ENCODE measurements around the gene PDE6H.

Gene PDE6H

DNA sequence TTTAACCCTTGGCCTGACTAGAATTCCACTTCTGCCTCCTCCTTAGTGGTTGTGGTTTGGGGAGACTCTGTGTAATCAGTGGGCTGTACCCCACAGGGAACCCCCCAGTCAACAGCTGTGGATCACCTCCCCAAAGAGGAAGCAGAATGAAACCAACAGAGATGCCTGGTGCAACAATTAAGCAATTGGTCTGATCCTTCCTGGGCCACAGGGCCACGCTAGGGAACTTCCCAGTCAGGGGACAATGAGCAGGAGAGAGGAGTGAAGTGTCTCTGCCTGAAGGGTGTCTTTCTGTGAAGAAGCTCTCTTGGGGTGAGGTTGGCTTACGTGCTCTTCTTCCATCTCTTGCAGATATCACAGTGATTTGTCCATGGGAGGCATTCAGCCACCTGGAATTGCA is 8.2 kb downstream of the PDE6H start:
- no peak for DNase-seq (ENCODE audit: low read depth)
- no peak overlapping the region for H3K4me3 ChIP-seq (ENCODE audit: low read depth, low read length)
- TF ChIP-seq, protein P1, sequence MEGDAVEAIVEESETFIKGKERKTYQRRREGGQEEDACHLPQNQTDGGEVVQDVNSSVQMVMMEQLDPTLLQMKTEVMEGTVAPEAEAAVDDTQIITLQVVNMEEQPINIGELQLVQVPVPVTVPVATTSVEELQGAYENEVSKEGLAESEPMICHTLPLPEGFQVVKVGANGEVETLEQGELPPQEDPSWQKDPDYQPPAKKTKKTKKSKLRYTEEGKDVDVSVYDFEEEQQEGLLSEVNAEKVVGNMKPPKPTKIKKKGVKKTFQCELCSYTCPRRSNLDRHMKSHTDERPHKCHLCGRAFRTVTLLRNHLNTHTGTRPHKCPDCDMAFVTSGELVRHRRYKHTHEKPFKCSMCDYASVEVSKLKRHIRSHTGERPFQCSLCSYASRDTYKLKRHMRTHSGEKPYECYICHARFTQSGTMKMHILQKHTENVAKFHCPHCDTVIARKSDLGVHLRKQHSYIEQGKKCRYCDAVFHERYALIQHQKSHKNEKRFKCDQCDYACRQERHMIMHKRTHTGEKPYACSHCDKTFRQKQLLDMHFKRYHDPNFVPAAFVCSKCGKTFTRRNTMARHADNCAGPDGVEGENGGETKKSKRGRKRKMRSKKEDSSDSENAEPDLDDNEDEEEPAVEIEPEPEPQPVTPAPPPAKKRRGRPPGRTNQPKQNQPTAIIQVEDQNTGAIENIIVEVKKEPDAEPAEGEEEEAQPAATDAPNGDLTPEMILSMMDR (conservative IDR thresholded peaks at IDR 0.05; ENCODE audit: low read depth, low read length) = no peak

DNA sequence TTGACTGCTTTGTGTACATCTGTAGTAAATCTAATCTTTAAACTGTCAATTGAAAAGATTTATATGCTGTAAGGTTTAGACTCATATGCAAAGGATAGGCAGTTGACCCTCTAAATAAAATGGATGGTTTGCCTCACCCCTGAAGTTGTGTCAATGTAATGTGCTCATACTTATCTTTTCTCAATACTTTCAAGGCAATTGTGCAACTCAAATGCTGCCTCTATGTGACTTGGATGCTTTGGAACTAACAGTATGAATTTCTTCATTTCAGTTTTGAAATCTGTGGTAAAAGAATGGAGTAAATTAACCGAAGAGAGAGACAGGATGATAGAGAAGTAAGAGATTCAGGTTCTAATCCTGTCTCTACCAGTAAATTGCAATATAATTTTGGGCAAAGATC is 9.7 kb downstream of the PDE6H start:
- TF ChIP-seq, protein P1 (conservative IDR thresholded peaks at IDR 0.05; ENCODE audit: low read depth, low read length) = no peak
- no peak overlapping the region for H3K4me3 ChIP-seq (ENCODE audit: low read depth, low read length)
- DNase-seq (ENCODE audit: low read depth) = peak; percentile 45

DNA sequence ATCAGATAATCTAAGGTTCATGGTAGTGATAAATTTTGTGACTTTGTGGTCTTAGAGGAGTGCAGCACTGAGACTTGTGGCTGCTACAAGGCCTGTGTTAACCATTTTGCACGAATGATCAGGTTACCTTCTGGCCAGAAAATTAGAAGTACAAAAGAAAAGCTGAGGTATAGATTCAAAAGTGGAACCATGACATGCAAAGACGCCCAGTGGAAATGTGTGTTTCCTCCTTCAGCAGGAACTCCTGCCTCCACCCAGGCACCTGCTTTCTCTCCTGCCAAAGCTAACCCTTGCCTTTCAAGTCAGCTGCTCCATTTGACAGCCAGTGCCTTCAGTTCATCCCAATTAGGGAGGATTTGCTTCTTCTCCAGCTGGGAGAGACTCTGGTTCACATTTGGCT is 10.1 kb downstream of the PDE6H start:
- no peak for DNase-seq (ENCODE audit: low read depth)

DNA sequence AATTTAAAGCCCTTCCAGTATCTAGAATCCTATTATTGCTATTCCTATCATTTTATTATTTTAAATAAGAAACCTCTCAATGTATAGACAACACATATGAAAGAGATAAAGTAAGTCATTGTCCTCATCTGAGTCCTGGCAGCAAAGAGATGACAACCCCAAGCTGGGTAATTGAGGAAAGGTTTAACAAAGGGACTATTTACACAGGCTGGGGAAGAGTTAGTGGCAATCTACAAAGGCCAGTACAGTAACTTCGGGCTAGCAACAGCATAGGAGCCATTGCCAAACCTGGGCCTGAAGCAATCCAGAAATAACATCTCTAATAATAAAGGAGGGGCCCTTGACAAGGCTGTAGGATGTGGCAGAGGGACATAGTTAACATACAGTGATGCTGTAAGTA is 11.2 kb downstream of the PDE6H start:
- H3K4me3 ChIP-seq (ENCODE audit: low read depth, low read length) = no peak overlapping the region
- no peak for DNase-seq (ENCODE audit: low read depth)
- TF ChIP-seq, protein P1 (conservative IDR thresholded peaks at IDR 0.05; ENCODE audit: low read depth, low read length) = no peak

More for the DNA sequence above, 10.1 kb downstream of the PDE6H start:
- no peak overlapping the region for H3K4me3 ChIP-seq (ENCODE audit: low read depth, low read length)
- TF ChIP-seq, protein P1 (conservative IDR thresholded peaks at IDR 0.05; ENCODE audit: low read depth, low read length) = no peak

DNA sequence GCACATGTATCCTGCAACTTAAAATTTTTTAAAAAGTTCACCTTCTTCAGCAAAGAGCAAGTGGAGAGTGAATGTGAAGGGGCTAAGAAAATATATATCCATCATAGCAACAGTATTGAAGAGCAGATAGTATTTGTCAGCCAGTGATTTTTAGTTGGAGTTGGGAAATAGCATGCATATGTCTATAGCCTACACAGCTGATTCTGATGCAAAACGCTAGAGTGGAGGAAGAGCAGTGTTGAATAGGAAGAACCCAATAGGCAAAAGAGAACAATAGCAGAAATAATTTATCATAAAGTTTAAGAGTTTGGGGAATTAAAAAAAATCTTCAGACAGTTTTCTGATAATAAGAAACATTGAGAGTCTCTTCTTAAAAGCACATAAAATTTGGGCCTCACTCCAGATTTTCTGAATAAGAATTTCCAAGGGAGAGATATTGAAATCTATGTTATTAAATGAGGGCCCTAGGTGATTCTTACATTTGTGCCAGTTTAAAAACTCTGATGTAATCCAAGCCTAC is 12.0 kb downstream of the PDE6H start:
- TF ChIP-seq, protein P1 (conservative IDR thresholded peaks at IDR 0.05; ENCODE audit: low read depth, low read length) = no peak
- no peak overlapping the region for H3K4me3 ChIP-seq (ENCODE audit: low read depth, low read length)
- no peak for DNase-seq (ENCODE audit: low read depth)

DNA sequence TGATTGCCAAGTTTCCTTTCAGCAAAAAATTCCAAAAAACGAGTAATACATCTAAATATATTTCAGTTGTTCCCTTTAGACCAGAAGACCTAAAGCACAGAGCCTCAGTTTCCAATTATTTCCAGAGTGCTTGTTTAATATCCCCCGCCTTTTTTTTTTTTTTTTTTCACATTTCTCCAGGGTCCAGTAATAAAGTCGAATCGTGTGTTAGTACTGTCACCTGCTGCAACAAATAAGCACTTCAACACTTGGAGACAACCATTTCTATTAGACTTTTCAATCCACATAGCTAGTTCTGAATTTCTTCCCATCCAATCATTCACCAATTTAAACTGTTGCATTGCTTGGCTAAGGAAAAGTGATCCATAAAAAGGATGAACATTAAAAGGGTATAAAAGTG is 13.6 kb downstream of the PDE6H start:
- TF ChIP-seq, protein P1 (conservative IDR thresholded peaks at IDR 0.05; ENCODE audit: low read depth, low read length) = peak; percentile 28
- DNase-seq (ENCODE audit: low read depth) = peak; percentile 11
- no peak overlapping the region for H3K4me3 ChIP-seq (ENCODE audit: low read depth, low read length)

DNA sequence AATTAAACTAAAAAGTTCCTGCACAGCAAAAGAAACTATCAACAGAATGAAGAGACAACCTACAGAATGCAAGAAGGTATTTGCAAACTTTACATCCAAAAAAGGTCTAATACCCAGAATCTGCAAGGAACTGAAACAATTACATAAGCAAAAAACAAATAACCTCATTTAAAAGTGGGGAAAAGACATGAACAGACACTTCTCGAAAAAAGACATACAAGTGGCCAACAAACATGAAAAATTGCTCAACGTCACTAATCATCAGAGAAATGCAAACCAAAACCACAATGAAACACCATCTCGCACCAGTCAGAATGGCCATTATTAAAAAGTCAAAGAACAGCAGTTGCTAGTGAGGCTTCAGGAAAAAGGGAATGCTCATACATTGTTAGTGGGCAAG is 15.2 kb downstream of the PDE6H start:
- TF ChIP-seq, protein P1 (conservative IDR thresholded peaks at IDR 0.05; ENCODE audit: low read depth, low read length) = no peak
- no peak overlapping the region for H3K4me3 ChIP-seq (ENCODE audit: low read depth, low read length)
- DNase-seq (ENCODE audit: low read depth) = no peak
